ENCODE data around the gene BICDL2. TPM values are rescaled to one million over a fixed set of nuclear protein-coding genes. Genes with fewer than 3 reads are reported as not detected.
A peak's percentile ranks its signal among the peaks of the same experiment; 100 is the strongest.

BICDL2 gene
- total RNA-seq, 4 donors from 2014 or later, result 0.31 to 3.1 (median 0.31) TPM; not detected in 1

- Histone ChIP-seq H3K27ac (peak overlapping the region in 3 of 4 donors; percentile 95 to 97 (median 96)), H3K4me3 (peak overlapping the region in 1 of 2 donors; percentile 73), H3K27me3 (peaks cover 41% of the 10 kb centered on the region), H3K4me1 (peaks cover 0 to 62% (median 25%) of the 10 kb centered on the region in 3 donors), H3K36me3 (no peaks in the 10 kb centered on the region), H3K9me3 (no peaks in the 10 kb centered on the region)
- WGBS, 2 donors (ENCODE audit: low coverage in 1 of 2), result 44 to 50% methylated on average over 13 to 20 of the region's 40 CpGs
- ATAC-seq, result no peak
- TF ChIP-seq CTCF (IDR thresholded peaks at IDR 0.05), result no peak
- no peak for TF ChIP-seq POLR2A (IDR thresholded peaks at IDR 0.05)
- no peak for TF ChIP-seq EP300 (IDR thresholded peaks at IDR 0.05)
- TF ChIP-seq POLR2AphosphoS5 (IDR thresholded peaks at IDR 0.05), result no peak
Measured at GRCh38 chr16:3019594-3020246, 17.0 kb downstream of the BICDL2 start.

GRCh38 chr16:3017794-3018506 lies 18.8 kb downstream of the BICDL2 start, which contains the start of gene CLDN6:
Gene CLDN6, minus strand, starts transcription at chr16:3018183. Its CDS starts 2,162 bp downstream, at chr16:3016021.
- TF ChIP-seq CTCF (IDR thresholded peaks at IDR 0.05), result peak in 1 of 4 experiments; percentile 13
- TF ChIP-seq POLR2AphosphoS5 (IDR thresholded peaks at IDR 0.05), result no peak
- Histone ChIP-seq H3K36me3 (no peaks in the 10 kb centered on the region), H3K27me3 (peaks cover 59% of the 10 kb centered on the region), H3K9me3 (no peaks in the 10 kb centered on the region), H3K27ac (no peak within 1 kb of the TSS), H3K4me1 (peaks cover 0 to 46% (median 18%) of the 10 kb centered on the region in 3 donors), H3K4me3 (no peak within 1 kb of the TSS)
- no peak for ATAC-seq
- WGBS, 2 donors (ENCODE audit: low coverage in 1 of 2), result 8 to 33% methylated on average over 3 to 10 of the region's 52 CpGs

- no peak overlapping the region for H3K27ac ChIP-seq
- no peak for ATAC-seq
- H3K4me1 ChIP-seq, result peaks cover 0 to 40% (median 12%) of the 10 kb centered on the region in 3 donors
- H3K4me3 ChIP-seq, result no peak overlapping the region
- no peaks in the 10 kb centered on the region for H3K9me3 ChIP-seq
- 20% methylated on average over 2 of the region's 20 CpGs; no CpG with 5 or more reads in 1 of the 2 donors for WGBS, 2 donors (ENCODE audit: low coverage in 1 of 2)
- TF ChIP-seq EP300 (IDR thresholded peaks at IDR 0.05) (no peak), POLR2A (IDR thresholded peaks at IDR 0.05) (no peak), POLR2AphosphoS5 (IDR thresholded peaks at IDR 0.05) (no peak), CTCF (IDR thresholded peaks at IDR 0.05) (no peak)
- peaks cover 65% of the 10 kb centered on the region for H3K27me3 ChIP-seq
- H3K36me3 ChIP-seq, result no peaks in the 10 kb centered on the region
Measured at GRCh38 chr16:3017344-3017743, 19.4 kb downstream of the BICDL2 start.

- ATAC-seq, result no peak
- H3K4me1 ChIP-seq, result peaks cover 0 to 27% (median 4%) of the 10 kb centered on the region in 3 donors
- no peak overlapping the region for H3K4me3 ChIP-seq
- H3K27me3 ChIP-seq, result peaks cover 78% of the 10 kb centered on the region
- 89 to 97% methylated on average over 5 to 7 of the region's 13 CpGs for WGBS, 2 donors (ENCODE audit: low coverage in 1 of 2)
- no peak overlapping the region for H3K27ac ChIP-seq
- H3K9me3 ChIP-seq, result no peaks in the 10 kb centered on the region
- no peak for TF ChIP-seq EP300 (IDR thresholded peaks at IDR 0.05)
- TF ChIP-seq POLR2A (IDR thresholded peaks at IDR 0.05), result no peak
- no peak for TF ChIP-seq CTCF (IDR thresholded peaks at IDR 0.05)
- TF ChIP-seq POLR2AphosphoS5 (IDR thresholded peaks at IDR 0.05), result no peak
- no peaks in the 10 kb centered on the region for H3K36me3 ChIP-seq
Measured at GRCh38 chr16:3015865-3016521, 20.8 kb downstream of the BICDL2 start.

All from gastroesophageal sphincter (tissue), 4 donors.